Right atrium auricular region (tissue), 2 donors: ENCODE measurements around the gene DNLZ. TPM values are rescaled to one million over a fixed set of nuclear protein-coding genes. Genes with fewer than 3 reads are reported as not detected.
"Not testable (repeated sequence)": the region's sequence is repeated elsewhere in the genome, so short reads cannot be mapped to it uniquely, and the experiment has no call there.

Experiments
- DNase-seq: peaks from one replicate; pipeline ENCODE4 v3.0.0-alpha.2; 2019; ENCODE audit warnings: low spot score
- H3K27ac ChIP-seq, 2 donors: fragments of 200-600 bp; sonication (generic); 1 replicate in 1 of 2; 2 replicates in 1 of 2; pipeline ENCODE4 v1.5.1; 2016 to 2019
- H3K27me3 ChIP-seq, 2 donors: fragments of 200-600 bp; sonication (generic); one replicate each; pipeline versions ENCODE4 v1.5.1 to v1.6.0; 2017 to 2019
- H3K36me3 ChIP-seq: fragments of 200-600 bp; sonication (generic); one replicate; pipeline ENCODE4 v1.5.1; 2016
- H3K4me1 ChIP-seq, 2 donors: fragments of 200-600 bp; sonication (generic); one replicate each; pipeline versions ENCODE4 v1.5.1 to v1.6.0; 2017 to 2019
- H3K4me3 ChIP-seq, 2 donors: fragments of 200-600 bp; sonication (generic); 1 replicate in 1 of 2; 2 replicates in 1 of 2; pipeline ENCODE4 v1.5.1; 2017 to 2019; ENCODE audit warnings: mild to moderate bottlenecking in 1 of 2, moderate library complexity in 1 of 2
- H3K9me3 ChIP-seq, 2 donors: fragments of 200-600 bp; sonication (generic); one replicate each; pipeline ENCODE4 v1.5.1; 2019
- CTCF ChIP-seq, 2 donors: fragments of 200-600 bp; sonication (generic); IDR thresholded peaks; one replicate each; pipeline ENCODE4 v1.5.1; 2019; ENCODE audit warnings: antibody characterized with exemption in 2 of 2
- total RNA-seq, 2 donors: library from RNA; depleted of rRNA; stranded (reverse); fragments of >200 nt; gene quantifications; one replicate each; pipeline ENCODE4 v1.1.0, GENCODE V29; 2016

Gene DNLZ
- total RNA-seq, 2 donors from 2014 or later: 15.4 to 36.6 TPM

- TF ChIP-seq CTCF (IDR thresholded peaks at IDR 0.05): no peak
- Histone ChIP-seq H3K27ac (no peak overlapping the region), H3K4me1 (peaks cover 0 to 31% of the 10 kb centered on the region in 2 donors), H3K9me3 (no peaks in the 10 kb centered on the region), H3K27me3 (no peaks in the 10 kb centered on the region), H3K4me3 (no peak overlapping the region), H3K36me3 (no peaks in the 10 kb centered on the region)
- DNase-seq: no peak
Observed at GRCh38 chr9:136322756-136323330, 40.7 kb downstream of the DNLZ start.

GRCh38 chr9:136321561-136321960 is 42.0 kb downstream of the DNLZ start:
- H3K4me1 ChIP-seq: peaks cover 0 to 23% of the 10 kb centered on the region in 2 donors
- TF ChIP-seq CTCF (IDR thresholded peaks at IDR 0.05): no peak
- no peaks in the 10 kb centered on the region for H3K27me3 ChIP-seq
- no peaks in the 10 kb centered on the region for H3K36me3 ChIP-seq
- no peak for DNase-seq
- H3K27ac ChIP-seq: no peak overlapping the region
- no peak overlapping the region for H3K4me3 ChIP-seq
- H3K9me3 ChIP-seq: no peaks in the 10 kb centered on the region

- peaks cover 0 to 17% of the 10 kb centered on the region in 2 donors for H3K4me1 ChIP-seq
- H3K9me3 ChIP-seq, H3K4me3 ChIP-seq, H3K27me3 ChIP-seq, H3K36me3 ChIP-seq, DNase-seq, H3K27ac ChIP-seq: not testable (repeated sequence)
Observed at GRCh38 chr9:136320972-136321371, 42.6 kb downstream of the DNLZ start.

GRCh38 chr9:136319955-136320354 is 43.6 kb downstream of the DNLZ start:
- H3K9me3 ChIP-seq, H3K4me3 ChIP-seq, H3K27ac ChIP-seq, H3K27me3 ChIP-seq, H3K4me1 ChIP-seq, DNase-seq, H3K36me3 ChIP-seq: not testable (repeated sequence)

- H3K4me3 ChIP-seq, H3K4me1 ChIP-seq, H3K9me3 ChIP-seq, H3K36me3 ChIP-seq, H3K27ac ChIP-seq, DNase-seq, H3K27me3 ChIP-seq: not testable (repeated sequence)
Observed at GRCh38 chr9:136319244-136319643, 44.3 kb downstream of the DNLZ start.

- no peak overlapping the region for H3K4me3 ChIP-seq
- no peaks in the 10 kb centered on the region for H3K36me3 ChIP-seq
- H3K27me3 ChIP-seq: no peaks in the 10 kb centered on the region
- DNase-seq: no peak
- H3K9me3 ChIP-seq: no peaks in the 10 kb centered on the region
- no peaks in the 10 kb centered on the region for H3K4me1 ChIP-seq
- no peak for TF ChIP-seq CTCF (IDR thresholded peaks at IDR 0.05)
- no peak overlapping the region for H3K27ac ChIP-seq
Observed at GRCh38 chr9:136318776-136319241, 44.7 kb downstream of the DNLZ start.

GRCh38 chr9:136318111-136318775 is 45.3 kb downstream of the DNLZ start:
- H3K36me3 ChIP-seq: no peaks in the 10 kb centered on the region
- H3K4me3 ChIP-seq: no peak overlapping the region
- DNase-seq: no peak
- no peaks in the 10 kb centered on the region for H3K9me3 ChIP-seq
- no peak overlapping the region for H3K27ac ChIP-seq
- TF ChIP-seq CTCF (IDR thresholded peaks at IDR 0.05): no peak
- H3K27me3 ChIP-seq: no peaks in the 10 kb centered on the region
- H3K4me1 ChIP-seq: no peaks in the 10 kb centered on the region
